Measurements from ENCODE around the gene FER. TPM values are rescaled to one million over a fixed set of nuclear protein-coding genes. Genes with fewer than 3 reads are reported as not detected.
A peak's percentile ranks its signal among the peaks of the same experiment; 100 is the strongest.

FER gene
- total and polyA plus RNA-seq, 8 donors: 1.7 to 218 (median 24.0) TPM

- peaks cover 4 to 33% (median 25%) of the 10 kb centered on the region in 4 donors for H3K36me3 ChIP-seq
- intact Hi-C loops (cut with DNase I; ENCODE audit: low total_unique reads): no loop called here
- TF ChIP-seq EP300 (IDR thresholded peaks at IDR 0.05) (no peak), POLR2A (IDR thresholded peaks at IDR 0.05) (no peak), POLR2AphosphoS5 (IDR thresholded peaks at IDR 0.05) (no peak)
- TF ChIP-seq, protein P1, sequence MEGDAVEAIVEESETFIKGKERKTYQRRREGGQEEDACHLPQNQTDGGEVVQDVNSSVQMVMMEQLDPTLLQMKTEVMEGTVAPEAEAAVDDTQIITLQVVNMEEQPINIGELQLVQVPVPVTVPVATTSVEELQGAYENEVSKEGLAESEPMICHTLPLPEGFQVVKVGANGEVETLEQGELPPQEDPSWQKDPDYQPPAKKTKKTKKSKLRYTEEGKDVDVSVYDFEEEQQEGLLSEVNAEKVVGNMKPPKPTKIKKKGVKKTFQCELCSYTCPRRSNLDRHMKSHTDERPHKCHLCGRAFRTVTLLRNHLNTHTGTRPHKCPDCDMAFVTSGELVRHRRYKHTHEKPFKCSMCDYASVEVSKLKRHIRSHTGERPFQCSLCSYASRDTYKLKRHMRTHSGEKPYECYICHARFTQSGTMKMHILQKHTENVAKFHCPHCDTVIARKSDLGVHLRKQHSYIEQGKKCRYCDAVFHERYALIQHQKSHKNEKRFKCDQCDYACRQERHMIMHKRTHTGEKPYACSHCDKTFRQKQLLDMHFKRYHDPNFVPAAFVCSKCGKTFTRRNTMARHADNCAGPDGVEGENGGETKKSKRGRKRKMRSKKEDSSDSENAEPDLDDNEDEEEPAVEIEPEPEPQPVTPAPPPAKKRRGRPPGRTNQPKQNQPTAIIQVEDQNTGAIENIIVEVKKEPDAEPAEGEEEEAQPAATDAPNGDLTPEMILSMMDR (IDR thresholded peaks at IDR 0.05): no peak
These were observed 439.1 kb downstream of the FER start for GRCh38 chr5:109186759-109187158.

DNA sequence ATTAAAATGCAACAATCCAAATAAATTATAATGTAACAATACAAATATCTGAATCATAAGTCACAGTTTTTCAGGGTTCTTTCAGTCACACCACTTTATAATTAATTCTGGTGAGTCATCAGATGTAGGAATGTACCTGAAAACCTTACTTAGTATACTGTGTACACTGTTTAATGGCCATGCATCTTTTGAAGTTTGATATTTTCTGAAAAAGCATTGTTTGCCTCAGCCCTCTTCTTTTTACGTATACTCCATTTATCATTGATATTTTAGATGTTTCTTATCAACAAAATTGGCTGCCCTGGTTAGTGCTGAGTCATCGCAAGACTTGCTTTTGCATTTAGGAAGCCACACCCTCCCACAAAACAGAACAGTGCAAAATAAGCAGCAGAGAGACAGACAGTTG, 443.5 kb downstream of the FER start:
- DNase-seq: peak in 1 of 2 donors; percentile 47
- no peaks in the 10 kb centered on the region for H3K27me3 ChIP-seq
- peaks cover 0 to 8% (median 2%) of the 10 kb centered on the region in 4 donors for H3K4me1 ChIP-seq
- H3K9me3 ChIP-seq: no peaks in the 10 kb centered on the region
- peaks cover 4 to 31% (median 24%) of the 10 kb centered on the region in 4 donors for H3K36me3 ChIP-seq
- TF ChIP-seq, protein P1 (IDR thresholded peaks at IDR 0.05): no peak
- TF ChIP-seq POLR2AphosphoS5 (IDR thresholded peaks at IDR 0.05) (no peak), EP300 (IDR thresholded peaks at IDR 0.05) (no peak), POLR2A (IDR thresholded peaks at IDR 0.05) (no peak)
- 32 to 43% (median 36%) methylated on average over 2 of the region's 2 CpGs for WGBS, 5 donors
- intact Hi-C loops (cut with DNase I; ENCODE audit: low total_unique reads): no loop called here
- H3K27ac ChIP-seq: no peak overlapping the region
- no peak overlapping the region for H3K4me3 ChIP-seq

More at GRCh38 chr5:109186759-109187158, 439.1 kb downstream of the FER start:
- peaks cover 0 to 8% (median 2%) of the 10 kb centered on the region in 4 donors for H3K4me1 ChIP-seq
- H3K4me3 ChIP-seq: no peak overlapping the region
- H3K9me3 ChIP-seq: no peaks in the 10 kb centered on the region
- WGBS, 5 donors: 87 to 91% (median 90%) methylated on average over 3 of the region's 3 CpGs
- no peak overlapping the region for H3K27ac ChIP-seq
- DNase-seq: no peak
- H3K27me3 ChIP-seq: no peaks in the 10 kb centered on the region

DNA sequence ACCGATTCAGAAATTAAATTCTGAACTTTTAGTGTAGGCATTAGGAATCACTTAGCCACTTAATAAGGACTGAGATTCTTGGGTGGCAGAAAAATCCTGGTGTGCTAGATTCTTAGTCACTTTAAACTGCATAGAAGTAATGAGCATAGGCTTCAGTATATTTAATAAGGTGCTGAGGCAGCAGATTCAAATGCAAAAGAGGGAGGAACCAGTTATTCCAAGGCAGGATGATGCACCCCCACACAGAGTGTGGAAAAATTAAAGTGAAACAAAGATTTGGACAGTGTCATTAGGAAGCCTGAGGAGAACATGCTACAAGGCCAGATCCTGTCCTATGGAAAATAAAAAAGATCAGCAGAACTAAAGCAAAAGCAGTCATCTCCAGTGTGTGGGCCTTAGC, 444.3 kb downstream of the FER start:
- intact Hi-C loops (cut with DNase I; ENCODE audit: low total_unique reads): no loop called here
- Histone ChIP-seq H3K36me3 (peaks cover 4 to 22% (median 16%) of the 10 kb centered on the region in 4 donors), H3K27me3 (no peaks in the 10 kb centered on the region), H3K4me3 (no peak overlapping the region), H3K4me1 (peaks cover 0 to 8% (median 3%) of the 10 kb centered on the region in 4 donors), H3K9me3 (no peaks in the 10 kb centered on the region), H3K27ac (no peak overlapping the region)
- TF ChIP-seq, protein P1 (IDR thresholded peaks at IDR 0.05): no peak
- TF ChIP-seq POLR2A (IDR thresholded peaks at IDR 0.05): no peak
- no peak for TF ChIP-seq POLR2AphosphoS5 (IDR thresholded peaks at IDR 0.05)
- no peak for TF ChIP-seq EP300 (IDR thresholded peaks at IDR 0.05)
- DNase-seq: no peak
- 92 to 100% (median 99%) methylated on average over 1 of the region's 1 CpG for whole genome bisulfite sequencing, 5 donors

- Histone ChIP-seq H3K4me3 (no peak overlapping the region), H3K27ac (no peak overlapping the region), H3K27me3 (no peaks in the 10 kb centered on the region), H3K9me3 (no peaks in the 10 kb centered on the region), H3K4me1 (peaks cover 0 to 8% (median 3%) of the 10 kb centered on the region in 4 donors), H3K36me3 (peaks cover under 1 to 16% (median 10%) of the 10 kb centered on the region in 4 donors)
- TF ChIP-seq, protein P1 (IDR thresholded peaks at IDR 0.05): no peak
- TF ChIP-seq EP300 (IDR thresholded peaks at IDR 0.05): no peak
- TF ChIP-seq POLR2AphosphoS5 (IDR thresholded peaks at IDR 0.05): no peak
- TF ChIP-seq POLR2A (IDR thresholded peaks at IDR 0.05): no peak
- intact Hi-C loops (cut with DNase I; ENCODE audit: low total_unique reads): no loop called here
- WGBS, 5 donors: 79 to 86% (median 81%) methylated on average over 6 of the region's 6 CpGs
- DNase-seq: no peak
These were observed 445.0 kb downstream of the FER start for GRCh38 chr5:109192555-109193281.
